BJ (cell line): ENCODE results near the gene DNAH6. TPM values are rescaled to one million over a fixed set of nuclear protein-coding genes. Genes with fewer than 3 reads are reported as not detected.

Source experiments
- CTCF ChIA-PET: fragments of 350-600 bp; formaldehyde crosslinking; extraction: SDS; loops from one replicate; lab custom pipeline; 2021; ENCODE audit warnings: antibody characterized with exemption, inconsistent platforms; lab: Yijun Ruan, JAX
- POLR2A ChIA-PET: fragments of 300-600 bp; sonication (Branson Sonifier 250); formaldehyde crosslinking; extraction: SDS; loops from one replicate; lab custom pipeline; 2021; ENCODE audit warnings: antibody characterized with exemption; lab: Charles Lee
- DNase-seq: peaks from one replicate; pipeline ENCODE4 v3.0.0-alpha.2; 2011; ENCODE audit warnings: low read depth
- H3K27me3 ChIP-seq: 2 replicates; pipeline ENCODE4 v1.6.0; 2011; ENCODE audit warnings: low read length; ENCODE audit not compliant: control insufficient read depth, insufficient read depth
- H3K36me3 ChIP-seq: 2 replicates; pipeline ENCODE4 v1.5.1; 2011; ENCODE audit warnings: low read length; ENCODE audit not compliant: control insufficient read depth, insufficient read depth
- H3K4me3 ChIP-seq: 2 replicates; pipeline ENCODE4 v1.5.1; 2011; ENCODE audit warnings: low read depth, mild to moderate bottlenecking, control low read depth, low read length
- polyA plus RNA-seq: library from polyadenylated mRNA; depleted of rRNA; stranded (reverse); fragments of >200 nt; gene quantifications from 2 replicates; pipeline ENCODE4 v1.2.3, GENCODE V29; 2011
- TF ChIP-seq, protein P1 (sequence below): IDR thresholded peaks from 2 replicates; pipeline ENCODE4 v1.5.1; 2011; ENCODE audit warnings: low read depth, mild to moderate bottlenecking, control low read depth, inconsistent platforms, low read length, moderate library complexity; ENCODE audit not compliant: insufficient read depth

DNAH6 gene
- polyA plus RNA-seq, 1 experiment, result 0.01 TPM

DNA sequence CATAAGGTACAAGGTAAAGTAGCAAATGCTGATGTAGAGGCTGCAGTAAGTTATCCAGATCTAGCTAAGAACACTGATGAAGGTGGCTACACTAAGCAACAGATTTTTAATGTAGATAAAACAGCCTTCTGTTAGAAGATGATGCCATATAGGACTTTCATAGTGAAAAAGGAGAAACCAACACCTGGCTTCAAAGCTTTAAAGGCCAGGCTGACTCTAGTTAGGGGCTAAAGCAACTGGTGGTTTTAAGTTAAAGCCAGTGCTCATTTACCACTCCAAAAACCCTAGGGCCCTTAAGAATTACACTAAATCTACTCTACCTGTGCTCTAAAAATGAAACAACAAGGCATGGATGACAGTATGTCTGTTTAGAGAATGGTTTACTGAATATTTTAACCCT, 131.0 kb downstream of the DNAH6 start:
- no peak for DNase-seq
- Histone ChIP-seq H3K36me3 (no peaks in the 10 kb centered on the region), H3K4me3 (no peak overlapping the region), H3K27me3 (peaks cover 4% of the 10 kb centered on the region; the same call in 1 of the 2 replicates)
- ChIA-PET CTCF (interaction anchor here (1.0 to 1.4 kb wide), 2 partner anchors 14 to 279 kb away, joined by 4 read pairs; no protein-coding TSS in a partner anchor), POLR2A (no interaction called here)
- TF ChIP-seq, protein P1, sequence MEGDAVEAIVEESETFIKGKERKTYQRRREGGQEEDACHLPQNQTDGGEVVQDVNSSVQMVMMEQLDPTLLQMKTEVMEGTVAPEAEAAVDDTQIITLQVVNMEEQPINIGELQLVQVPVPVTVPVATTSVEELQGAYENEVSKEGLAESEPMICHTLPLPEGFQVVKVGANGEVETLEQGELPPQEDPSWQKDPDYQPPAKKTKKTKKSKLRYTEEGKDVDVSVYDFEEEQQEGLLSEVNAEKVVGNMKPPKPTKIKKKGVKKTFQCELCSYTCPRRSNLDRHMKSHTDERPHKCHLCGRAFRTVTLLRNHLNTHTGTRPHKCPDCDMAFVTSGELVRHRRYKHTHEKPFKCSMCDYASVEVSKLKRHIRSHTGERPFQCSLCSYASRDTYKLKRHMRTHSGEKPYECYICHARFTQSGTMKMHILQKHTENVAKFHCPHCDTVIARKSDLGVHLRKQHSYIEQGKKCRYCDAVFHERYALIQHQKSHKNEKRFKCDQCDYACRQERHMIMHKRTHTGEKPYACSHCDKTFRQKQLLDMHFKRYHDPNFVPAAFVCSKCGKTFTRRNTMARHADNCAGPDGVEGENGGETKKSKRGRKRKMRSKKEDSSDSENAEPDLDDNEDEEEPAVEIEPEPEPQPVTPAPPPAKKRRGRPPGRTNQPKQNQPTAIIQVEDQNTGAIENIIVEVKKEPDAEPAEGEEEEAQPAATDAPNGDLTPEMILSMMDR, result no peak

DNA sequence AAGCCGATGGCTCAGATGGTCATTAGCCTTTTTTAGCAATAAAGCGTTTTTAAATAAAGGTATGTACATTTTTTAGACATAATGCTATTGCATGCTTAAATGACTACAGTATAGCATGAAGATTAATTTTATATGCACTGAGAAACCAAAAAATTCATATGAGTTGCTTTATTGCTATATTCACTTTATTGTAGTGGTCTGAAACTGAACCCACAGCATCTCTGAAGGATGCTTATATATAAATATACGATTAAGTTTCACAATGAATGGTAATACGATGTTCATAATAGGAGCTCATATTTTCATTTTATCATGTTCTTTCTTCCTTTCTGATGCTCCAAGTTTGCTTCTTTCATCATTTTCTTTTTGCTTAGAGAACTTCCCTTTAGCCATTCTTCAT, 132.8 kb downstream of the DNAH6 start:
- DNase-seq, result no peak
- TF ChIP-seq, protein P1, result no peak
- Histone ChIP-seq H3K4me3 (no peak overlapping the region), H3K27me3 (peaks cover 4% of the 10 kb centered on the region; the same call in 1 of the 2 replicates), H3K36me3 (no peaks in the 10 kb centered on the region)
- POLR2A ChIA-PET, result no interaction called here
- CTCF ChIA-PET, result no interaction called here

DNA sequence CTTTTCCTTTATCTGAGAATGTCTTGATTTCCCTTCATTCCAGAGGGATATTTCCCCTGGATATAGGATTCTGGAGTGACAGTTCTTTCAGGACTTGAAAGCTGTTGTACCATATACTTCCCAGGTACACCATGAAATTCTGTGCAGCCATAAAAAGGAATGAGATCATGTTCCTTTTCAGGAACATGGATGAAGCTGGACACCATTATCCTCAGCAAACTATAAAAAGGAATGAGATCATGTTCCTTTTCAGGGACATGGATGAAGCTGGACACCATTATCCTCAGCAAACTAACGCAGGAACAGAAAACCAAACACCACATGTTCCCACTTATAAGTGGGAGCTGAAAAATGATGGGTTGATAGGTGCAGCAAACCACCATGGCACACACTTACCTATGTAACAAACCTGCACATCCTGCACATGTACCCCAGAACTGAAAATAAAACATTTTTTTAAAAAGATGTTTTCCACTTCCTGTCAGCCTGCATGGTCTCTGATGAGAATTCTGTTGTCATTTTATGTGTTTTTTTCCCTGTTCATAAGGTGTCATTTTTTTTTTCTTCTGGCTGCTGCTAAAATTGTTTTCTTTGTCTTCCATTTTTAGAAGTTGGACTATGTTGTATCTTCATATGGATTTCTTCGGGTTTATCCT, 133.3 kb downstream of the DNAH6 start:
- peaks cover 4% of the 10 kb centered on the region; the same call in 1 of the 2 replicates for H3K27me3 ChIP-seq
- no peak for DNase-seq
- no peak overlapping the region for H3K4me3 ChIP-seq
- ChIA-PET POLR2A (no interaction called here), CTCF (no interaction called here)
- TF ChIP-seq, protein P1, result no peak
- no peaks in the 10 kb centered on the region for H3K36me3 ChIP-seq

DNA sequence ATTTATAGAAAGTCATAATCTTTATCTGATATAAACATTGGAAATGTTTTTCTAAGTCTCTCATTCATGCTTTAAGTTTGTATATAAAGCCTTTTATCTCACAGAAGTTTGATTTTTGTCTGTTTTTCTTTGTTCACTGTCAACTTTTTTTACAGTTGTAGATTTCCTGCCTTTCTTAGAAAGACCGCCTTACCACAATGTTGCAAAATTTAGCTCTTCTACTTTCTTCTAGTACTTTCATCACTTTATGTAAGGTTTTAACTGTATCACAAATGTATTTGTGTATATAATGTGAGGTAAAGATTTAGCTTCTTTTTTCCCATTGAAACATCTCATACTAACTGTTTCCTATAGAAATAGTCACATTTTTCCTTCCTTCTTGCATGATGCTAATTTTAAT, 136.1 kb downstream of the DNAH6 start:
- no peak for DNase-seq
- ChIA-PET CTCF (interaction anchor here (1.2 kb wide), 1 partner anchor 12 kb away, joined by 3 read pairs; no protein-coding TSS in a partner anchor), POLR2A (no interaction called here)
- Histone ChIP-seq H3K27me3 (no peaks in the 10 kb centered on the region; the same call in 1 of the 2 replicates), H3K4me3 (no peak overlapping the region), H3K36me3 (no peaks in the 10 kb centered on the region)
- TF ChIP-seq, protein P1, result no peak

DNA sequence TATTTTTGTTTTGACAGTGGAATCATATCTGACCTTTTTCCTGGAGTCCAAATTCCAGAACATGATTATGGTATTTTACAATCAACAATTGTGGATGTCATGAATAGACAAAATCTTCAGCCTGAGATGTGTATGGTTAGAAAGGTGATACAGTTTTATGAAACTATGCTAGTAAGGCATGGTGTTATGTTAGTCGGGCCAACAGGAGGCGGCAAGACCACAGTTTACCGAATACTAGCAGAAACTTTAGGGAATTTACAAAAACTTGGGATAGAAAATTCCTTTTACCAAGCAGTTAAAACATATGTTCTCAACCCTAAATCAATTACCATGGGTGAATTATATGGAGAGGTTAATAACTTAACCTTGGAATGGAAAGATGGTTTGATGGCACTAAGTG, 137.0 kb downstream of the DNAH6 start:
- POLR2A ChIA-PET, result no interaction called here
- Histone ChIP-seq H3K4me3 (no peak overlapping the region), H3K27me3 (no peaks in the 10 kb centered on the region; the same call in 1 of the 2 replicates), H3K36me3 (no peaks in the 10 kb centered on the region)
- TF ChIP-seq, protein P1, result 0 out of 2 replicates have a peak, but pooled peaks have one; percentile 23
- CTCF ChIA-PET, result interaction anchor here (1.2 kb wide), 1 partner anchor 13 kb away, joined by 3 read pairs; no protein-coding TSS in a partner anchor
- no peak for DNase-seq
